ENCODE measurements around the gene BCORL1.

GRCh38 chrX:130095249-130096030, 113.0 kb downstream of the BCORL1 start:
- no peak for TF ChIP-seq CTCF (IDR thresholded peaks at IDR 0.05; ENCODE audit: poor library complexity)
- no peak for TF ChIP-seq EZH2 (IDR thresholded peaks at IDR 0.05; ENCODE audit: borderline replicate concordance)

Measured in hepatocyte (in vitro differentiated cells).